Skin epidermis (tissue), 12 donors: Measurements from ENCODE around the gene LRG1.

Experiments used
- H3K27ac ChIP-seq, 21 experiments: fragments of 200-600 bp; sonication (generic) in 11 of 21; one replicate each; pipeline ENCODE4 v1.5.0; 2020; ENCODE audit warnings: mild to moderate bottlenecking in 3 of 21, inconsistent platforms in 2 of 21, moderate library complexity in 2 of 21
- H3K4me3 ChIP-seq, 7 experiments: fragments of 200-600 bp; sonication (generic) in 2 of 7; one replicate each; pipeline ENCODE4 v1.5.0; 2020; ENCODE audit warnings: inconsistent platforms in 2 of 7, mild to moderate bottlenecking in 2 of 7, moderate library complexity in 1 of 7

LRG1 gene

DNA sequence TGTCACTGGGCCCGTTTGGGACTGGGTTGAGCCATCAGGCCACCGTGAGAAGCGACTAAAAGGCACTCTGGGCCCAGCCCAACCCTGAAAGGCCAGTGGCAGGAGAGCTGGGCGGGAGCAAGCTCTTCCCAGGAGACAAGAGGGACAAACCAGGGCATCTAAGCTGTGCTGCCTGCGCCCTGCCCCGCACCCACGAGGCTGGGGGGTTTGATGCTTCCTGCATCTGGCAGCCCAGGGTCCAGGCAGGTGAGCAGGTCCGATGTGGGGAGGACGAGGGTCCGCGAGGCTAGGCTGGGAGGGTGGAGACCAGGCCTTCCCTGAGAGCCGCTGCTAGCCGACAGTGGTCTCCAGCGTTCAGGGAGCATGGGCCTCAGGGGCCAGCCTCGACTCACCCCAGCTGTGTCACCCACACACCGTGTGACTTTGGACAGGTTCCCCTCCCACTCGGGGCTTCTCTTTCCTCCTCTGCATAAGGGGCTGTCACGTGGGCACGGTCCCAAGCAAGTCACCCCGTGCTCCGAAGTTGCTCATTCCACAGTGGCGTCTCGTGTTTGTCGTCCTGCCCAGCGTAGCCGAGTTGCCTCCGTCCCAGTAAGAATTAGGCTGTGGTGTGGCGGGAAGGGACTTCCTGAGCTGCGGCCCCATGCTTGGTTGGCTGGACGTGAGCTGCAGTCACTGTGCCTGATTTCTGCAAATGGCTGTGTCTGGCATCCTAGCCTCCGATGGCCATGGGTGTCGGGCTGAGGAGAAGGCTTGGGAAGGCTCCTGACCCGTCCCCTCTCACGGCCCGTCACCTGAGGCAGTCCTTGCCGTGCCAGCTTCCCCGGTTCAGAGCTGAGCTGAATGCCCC is 37.3 kb downstream of the LRG1 start:
- no peak overlapping the region for H3K27ac ChIP-seq
- H3K4me3 ChIP-seq = no peak overlapping the region

DNA sequence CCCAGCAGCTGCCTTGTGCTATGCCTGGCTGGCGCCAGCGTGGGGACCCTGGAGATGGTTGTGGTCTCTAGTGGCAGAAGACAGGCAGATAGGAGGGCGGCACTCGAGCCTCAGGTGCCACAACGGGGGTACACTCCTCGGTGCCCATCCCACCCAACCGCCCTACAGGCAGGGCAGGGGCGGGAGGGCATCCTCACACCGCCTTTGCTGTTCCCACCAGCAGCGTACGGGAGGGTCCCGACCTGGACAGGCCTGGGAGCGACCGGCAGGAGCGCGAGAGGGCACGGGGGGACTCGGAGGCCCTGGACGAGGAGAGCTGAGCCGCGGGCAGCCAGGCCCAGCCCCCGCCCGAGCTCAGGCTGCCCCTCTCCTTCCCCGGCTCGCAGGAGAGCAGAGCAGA is 38.1 kb downstream of the LRG1 start:
- no peak overlapping the region for H3K27ac ChIP-seq
- H3K4me3 ChIP-seq = no peak overlapping the region

DNA sequence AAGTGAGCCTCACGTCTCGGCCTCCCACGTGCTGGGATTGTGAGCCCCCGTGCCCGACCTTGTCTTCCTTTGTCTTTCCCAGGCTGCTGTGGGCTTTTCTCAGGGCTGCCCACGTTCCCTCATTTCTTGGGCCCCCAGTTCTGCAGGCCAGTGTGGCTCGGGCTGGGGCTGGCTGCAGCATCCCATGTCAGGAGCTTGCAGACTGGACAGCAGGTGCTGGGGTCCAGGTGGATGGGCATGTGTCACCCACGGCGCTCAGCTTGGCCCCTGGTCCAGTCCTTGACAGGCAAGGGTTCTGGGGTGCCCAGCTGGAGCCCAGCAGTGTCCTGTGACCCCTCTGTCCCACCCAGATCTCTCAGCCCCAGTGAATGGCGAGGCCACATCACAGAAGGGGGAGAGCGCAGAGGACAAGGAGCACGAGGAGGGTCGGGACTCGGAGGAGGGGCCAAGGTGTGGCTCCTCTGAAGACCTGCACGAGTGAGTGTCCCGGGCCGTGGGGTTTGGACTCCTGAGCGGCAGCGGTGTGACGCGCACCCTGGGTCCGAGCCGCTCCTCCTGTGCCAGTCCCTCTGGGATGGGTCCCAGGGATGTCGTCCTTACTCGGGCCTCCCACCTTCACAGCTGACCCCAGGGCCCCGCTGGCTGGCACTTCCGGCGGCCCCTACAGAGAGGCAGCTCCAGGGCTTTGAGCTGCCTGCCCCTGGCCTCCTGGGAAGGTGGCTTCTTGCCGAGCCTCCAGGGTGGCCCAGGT is 38.8 kb downstream of the LRG1 start:
- H3K4me3 ChIP-seq = no peak overlapping the region
- no peak overlapping the region for H3K27ac ChIP-seq

DNA sequence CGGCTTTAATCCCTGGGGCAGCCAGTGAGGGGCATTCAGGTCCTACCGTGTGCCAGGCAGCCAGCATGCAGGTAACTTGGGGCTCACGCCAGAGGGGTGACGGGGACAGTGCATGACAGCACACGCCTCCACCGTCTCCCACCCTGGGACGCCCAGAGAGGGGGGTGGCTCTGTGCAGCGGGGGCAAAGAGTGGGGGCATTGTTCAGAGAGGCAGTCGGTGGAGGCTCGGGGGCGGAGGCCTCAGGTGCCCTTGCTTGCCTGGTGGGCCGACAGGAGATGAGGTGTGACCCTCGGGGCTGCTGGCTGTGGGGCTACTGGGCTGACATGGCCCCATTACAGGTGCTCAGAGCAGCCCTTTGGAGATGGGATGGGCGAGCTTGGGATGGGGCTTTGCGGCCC is 40.0 kb downstream of the LRG1 start:
- no peak overlapping the region for H3K4me3 ChIP-seq

DNA sequence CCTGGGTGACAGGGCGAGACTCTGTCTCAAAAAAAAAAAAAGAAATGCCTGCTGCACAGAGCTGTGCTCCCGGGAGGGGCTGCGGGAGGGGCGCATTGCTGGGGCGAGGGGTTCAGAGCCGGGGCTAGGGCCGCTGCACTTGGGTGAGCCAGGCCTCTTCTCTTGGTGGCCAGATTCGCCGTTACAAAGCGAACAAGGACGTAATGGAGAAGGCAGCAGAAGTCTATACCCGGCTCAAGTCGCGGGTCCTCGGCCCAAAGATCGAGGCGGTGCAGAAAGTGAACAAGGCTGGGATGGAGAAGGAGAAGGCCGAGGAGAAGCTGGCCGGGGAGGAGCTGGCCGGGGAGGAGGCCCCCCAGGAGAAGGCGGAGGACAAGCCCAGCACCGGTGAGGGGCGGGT is 40.5 kb downstream of the LRG1 start:
- H3K27ac ChIP-seq = no peak overlapping the region
- no peak overlapping the region for H3K4me3 ChIP-seq

More for the DNA sequence above, 40.0 kb downstream of the LRG1 start:
- H3K27ac ChIP-seq = no peak overlapping the region

DNA sequence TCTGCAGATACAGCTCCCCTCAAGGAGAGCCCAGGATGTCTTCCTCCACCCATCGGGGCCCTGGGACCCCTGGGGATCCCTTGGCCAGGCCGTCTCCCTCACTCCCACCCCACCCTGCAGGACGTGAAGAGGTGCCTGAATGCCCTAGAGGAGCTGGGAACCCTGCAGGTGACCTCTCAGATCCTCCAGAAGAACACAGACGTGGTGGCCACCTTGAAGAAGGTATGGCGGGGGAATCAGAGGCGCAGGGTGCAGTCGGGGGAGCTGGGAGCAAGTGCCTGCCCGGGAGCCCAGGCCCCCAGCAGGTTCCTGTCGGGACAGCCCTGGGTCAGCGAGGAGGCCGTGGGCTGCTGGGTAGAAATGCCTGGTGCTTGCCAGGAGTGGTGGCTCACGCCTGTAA is 41.1 kb downstream of the LRG1 start:
- H3K4me3 ChIP-seq = no peak overlapping the region
- no peak overlapping the region for H3K27ac ChIP-seq

DNA sequence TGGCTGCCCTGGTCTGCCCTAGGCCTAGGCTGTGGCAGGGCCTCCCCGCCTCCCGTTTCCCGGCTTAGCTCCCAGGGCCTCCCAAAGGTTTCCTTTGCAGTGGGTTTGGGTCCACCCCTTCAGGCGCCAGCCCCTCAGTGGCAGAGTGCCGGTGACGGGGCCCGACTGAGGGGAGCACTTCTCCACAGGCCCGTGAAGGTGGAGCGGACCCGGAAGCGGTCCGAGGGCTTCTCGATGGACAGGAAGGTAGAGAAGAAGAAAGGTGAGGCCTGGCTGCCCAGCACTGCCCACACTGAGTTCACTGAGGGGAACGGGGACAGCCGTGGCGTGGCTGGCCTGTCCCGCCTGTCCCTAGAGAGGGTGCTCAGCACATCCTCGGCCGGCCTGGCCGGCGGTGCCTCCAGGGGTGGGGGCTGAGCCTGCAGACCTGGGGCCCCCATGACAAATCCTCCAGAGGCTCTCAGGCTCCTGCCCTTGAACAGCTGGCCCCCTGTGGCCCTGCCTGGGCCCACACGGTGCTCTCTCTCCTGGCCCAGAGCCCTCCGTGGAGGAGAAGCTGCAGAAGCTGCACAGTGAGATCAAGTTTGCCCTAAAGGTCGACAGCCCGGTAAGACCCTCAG is 42.0 kb downstream of the LRG1 start:
- Histone ChIP-seq H3K4me3 (no peak overlapping the region), H3K27ac (no peak overlapping the region)

DNA sequence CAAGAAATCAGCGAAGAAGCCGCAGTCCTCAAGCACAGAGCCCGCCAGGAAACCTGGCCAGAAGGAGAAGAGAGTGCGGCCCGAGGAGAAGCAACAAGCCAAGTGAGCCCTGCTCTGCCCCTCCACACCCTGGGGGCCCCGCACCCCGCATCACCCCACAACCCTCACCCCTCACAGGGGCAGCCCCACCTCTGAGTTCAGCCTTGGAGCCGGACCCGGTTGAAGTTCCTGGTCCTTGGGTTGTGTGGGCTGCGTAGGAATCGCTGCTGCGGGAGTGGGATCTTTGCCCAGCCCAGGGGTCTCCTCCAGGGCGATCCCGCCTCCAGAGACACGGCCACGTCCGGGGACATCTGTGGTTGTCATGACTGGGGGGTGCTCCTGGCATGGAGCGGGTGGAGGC is 43.5 kb downstream of the LRG1 start:
- no peak overlapping the region for H3K4me3 ChIP-seq
- H3K27ac ChIP-seq = no peak overlapping the region

DNA sequence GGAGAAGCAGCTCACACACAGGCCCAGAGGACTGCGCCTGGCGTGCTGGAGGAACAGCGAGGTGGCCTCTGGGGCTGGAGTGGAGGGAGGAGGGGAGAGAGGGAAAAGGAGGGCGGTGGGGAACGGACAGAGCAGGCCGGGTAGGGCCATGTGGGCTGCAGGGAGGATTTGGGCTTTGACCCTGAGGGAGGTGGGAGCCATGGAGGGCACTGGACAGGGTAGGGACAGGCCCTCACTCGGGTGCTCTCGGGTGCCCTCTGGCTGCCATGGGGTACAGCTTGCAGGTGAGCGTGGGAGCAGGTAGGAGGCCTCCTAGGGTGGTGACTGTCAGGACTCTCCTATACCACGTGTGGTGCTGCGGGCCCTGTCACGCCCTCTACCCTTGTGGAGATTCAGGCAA is 44.4 kb downstream of the LRG1 start:
- Histone ChIP-seq H3K4me3 (no peak overlapping the region), H3K27ac (no peak overlapping the region)

DNA sequence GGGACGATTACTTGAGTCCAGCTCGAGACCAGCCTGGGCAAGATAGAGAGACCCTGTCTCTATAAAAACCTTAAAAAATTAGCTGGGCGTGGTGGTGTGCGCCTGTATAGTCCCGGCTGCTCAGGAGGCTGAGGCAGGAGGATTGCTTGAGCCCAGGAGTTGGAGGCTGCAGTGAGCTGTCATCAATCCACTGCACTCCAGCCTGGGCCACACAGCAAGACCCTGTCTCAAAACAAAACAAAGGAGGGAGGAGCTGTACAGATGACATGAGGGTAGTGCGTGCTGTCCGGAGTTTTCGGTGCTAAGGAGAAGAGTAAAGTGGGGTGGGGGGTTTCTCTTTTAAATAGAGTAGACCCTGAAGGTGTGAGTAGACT is 45.2 kb downstream of the LRG1 start:
- Histone ChIP-seq H3K27ac (no peak overlapping the region), H3K4me3 (no peak overlapping the region)

DNA sequence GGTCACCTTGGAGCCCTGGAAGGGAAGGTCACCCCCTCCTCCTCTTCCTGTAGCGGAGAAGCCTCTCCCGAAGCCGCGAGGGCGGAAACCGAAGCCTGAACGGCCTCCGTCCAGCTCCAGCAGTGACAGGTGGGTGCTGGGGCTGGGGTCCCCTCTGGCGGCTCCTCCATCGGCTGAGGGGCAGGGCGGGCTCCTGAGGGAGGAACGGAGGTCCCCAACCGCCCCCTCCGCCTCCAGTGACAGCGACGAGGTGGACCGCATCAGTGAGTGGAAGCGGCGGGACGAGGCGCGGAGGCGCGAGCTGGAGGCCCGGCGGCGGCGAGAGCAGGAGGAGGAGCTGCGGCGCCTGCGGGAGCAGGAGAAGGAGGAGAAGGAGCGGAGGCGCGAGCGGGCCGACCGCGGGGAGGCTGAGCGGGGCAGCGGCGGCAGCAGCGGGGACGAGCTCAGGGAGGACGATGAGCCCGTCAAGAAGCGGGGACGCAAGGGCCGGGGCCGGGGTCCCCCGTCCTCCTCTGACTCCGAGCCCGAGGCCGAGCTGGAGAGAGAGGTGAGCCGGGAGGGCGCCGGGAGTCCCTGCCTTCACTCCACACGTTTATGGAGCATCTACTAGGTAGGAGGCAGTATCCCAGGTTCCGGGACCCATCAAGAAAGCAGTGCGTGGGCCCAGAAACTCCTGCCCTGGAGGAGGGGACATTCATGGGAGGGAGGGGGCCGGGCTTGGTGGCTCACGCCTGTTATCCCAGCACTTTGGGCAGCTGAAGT is 45.7 kb downstream of the LRG1 start:
- Histone ChIP-seq H3K4me3 (no peak overlapping the region), H3K27ac (no peak overlapping the region)

DNA sequence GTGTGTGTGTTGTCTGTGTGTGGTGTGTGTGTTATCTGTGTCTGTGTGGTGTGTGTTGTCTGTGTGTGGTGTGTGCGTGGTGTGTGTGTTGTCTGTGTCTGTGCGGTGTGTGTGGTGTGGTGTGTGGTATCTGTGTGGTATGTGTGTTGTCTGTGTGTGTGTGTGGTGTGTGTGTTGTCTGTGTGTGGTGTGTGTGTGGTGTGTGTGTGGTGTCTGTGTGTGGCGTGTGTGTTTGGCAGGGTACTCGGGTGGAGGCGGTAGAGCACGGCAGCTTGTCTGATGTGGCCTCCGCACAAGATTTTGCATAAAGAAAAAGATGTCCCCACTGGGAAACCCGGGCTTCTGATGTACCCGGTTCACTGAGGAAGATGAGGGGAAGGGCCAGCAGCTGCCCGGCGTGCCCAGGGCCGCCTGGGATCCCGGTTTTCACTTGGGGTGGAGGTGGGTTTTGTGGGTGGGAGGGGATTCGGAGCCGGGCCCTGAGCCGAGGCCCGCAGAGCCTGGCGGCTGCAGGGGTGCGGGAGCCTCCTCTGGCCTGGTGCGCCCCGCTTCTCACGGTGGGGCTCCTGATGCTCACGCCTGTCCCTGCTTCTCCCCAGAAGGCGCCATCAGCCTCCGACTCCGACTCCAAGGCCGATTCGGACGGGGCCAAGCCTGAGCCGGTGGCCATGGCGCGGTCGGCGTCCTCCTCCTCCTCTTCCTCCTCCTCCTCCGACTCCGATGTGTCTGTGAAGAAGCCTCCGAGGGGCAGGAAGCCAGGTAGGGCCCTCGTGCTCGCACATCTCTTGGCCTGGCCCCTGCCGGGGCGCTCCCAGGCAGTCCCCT is 46.5 kb downstream of the LRG1 start:
- Histone ChIP-seq H3K4me3 (no peak overlapping the region), H3K27ac (no peak overlapping the region)

DNA sequence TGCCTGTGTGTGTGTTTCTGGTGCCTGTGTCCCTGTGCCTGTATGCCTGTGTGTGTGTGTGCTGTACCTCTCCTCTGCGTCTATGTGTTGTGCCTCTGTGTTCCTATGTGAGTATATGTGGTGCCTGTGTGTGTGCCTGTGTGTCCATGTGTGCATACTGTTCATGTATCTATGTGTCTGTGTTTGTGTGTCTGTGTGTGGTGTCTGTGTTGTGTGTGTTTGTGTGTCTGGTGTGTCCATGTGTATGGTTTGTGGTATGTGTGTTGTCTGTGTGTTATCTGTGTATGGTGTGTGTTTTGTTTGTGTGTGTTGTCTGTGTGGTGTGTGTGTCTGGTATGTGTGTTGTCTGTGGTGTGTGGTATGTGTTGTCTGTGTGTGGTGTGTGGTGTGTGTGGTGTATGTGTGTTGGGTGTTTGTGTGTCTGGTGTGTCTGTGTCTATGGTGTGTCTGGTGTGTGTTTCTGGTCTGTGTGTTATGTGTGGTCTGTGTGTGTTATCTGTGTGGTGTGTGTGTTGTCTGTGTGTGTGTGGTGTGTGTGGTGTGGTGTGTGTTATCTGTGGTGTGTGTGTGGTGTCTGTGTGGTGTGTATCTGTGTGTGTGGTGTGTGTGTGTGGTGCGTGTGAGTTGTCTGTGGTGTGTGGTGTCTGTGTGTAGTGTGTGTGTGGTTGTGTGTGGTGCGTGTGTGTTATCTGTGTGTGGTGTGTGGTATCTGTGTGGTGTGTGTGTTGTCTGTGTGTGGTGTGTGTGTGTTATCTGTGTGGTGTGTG is 47.3 kb downstream of the LRG1 start:
- no peak overlapping the region for H3K4me3 ChIP-seq
- no peak overlapping the region for H3K27ac ChIP-seq

DNA sequence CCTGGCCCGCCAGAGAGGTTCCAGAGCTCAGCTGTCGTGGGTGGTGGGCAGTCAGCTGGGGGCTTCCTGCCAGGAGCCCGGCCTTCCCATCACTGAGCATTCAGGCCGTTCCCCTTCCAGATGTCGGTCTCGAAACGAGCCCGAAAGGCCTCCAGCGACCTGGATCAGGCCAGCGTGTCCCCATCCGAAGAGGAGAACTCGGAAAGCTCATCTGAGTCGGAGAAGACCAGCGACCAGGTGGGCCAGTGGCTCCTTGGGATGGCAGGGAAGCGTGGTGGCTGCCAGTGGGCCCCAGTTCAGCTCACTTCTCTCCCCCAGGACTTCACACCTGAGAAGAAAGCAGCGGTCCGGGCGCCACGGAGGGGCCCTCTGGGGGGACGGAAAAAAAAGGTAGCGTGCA is 48.4 kb downstream of the LRG1 start:
- H3K4me3 ChIP-seq = no peak overlapping the region
- H3K27ac ChIP-seq = no peak overlapping the region

DNA sequence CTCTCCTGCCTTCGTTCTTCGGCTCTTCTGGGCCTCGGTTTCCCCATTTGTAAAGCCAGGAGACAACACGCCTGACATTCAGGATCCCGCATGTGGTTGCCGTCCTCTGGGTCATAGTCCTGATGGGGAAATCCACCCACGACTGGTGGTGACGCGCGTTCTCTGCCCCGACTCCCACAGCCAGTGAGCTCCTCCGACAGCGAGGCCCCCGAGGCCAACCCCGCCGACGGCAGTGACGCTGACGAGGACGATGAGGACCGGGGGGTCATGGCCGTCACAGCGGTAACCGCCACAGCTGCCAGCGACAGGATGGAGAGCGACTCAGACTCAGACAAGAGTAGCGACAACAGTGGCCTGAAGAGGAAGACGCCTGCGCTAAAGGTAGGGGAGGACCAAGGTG is 51.3 kb downstream of the LRG1 start:
- no peak overlapping the region for H3K4me3 ChIP-seq
- H3K27ac ChIP-seq = no peak overlapping the region

DNA sequence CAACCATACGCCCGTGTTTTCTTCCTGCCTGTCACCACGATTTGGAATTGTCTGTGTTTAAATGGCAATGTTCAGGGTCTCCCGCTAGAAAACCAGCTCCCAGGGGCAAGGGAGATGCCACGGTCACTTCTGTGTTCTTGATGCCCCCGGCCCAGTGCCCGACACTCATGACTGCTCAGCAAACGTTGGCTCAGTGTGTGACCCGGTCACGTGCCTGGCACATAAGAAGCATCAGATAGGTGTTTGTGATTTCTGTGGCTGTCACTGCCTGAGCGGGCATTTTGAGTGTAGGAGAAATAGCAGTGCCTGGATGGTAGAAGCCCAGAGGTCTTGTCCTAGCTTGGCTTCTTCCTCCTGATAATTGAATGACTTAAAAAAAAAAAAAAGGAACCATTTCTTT is 52.3 kb downstream of the LRG1 start:
- Histone ChIP-seq H3K27ac (no peak overlapping the region), H3K4me3 (no peak overlapping the region)
